Common myeloid progenitor, CD34-positive (primary cell): ENCODE measurements around the gene ACP3.
"Not testable (repeated sequence)": the region's sequence is repeated elsewhere in the genome, so short reads cannot be mapped to it uniquely, and the experiment has no call there.

Experiments
- CTCF ChIA-PET: fragments of 350-600 bp; sonication (Branson Sonifier 250); formaldehyde crosslinking; loops from one replicate; lab custom pipeline; 2021; ENCODE audit warnings: antibody characterized with exemption; lab: Charles Lee
- POLR2A ChIA-PET: fragments of 350-600 bp; sonication (Branson Sonifier 250); formaldehyde crosslinking; loops from one replicate; lab custom pipeline; 2021; ENCODE audit warnings: antibody characterized with exemption; lab: Charles Lee
- DNase-seq, 3 donors: peaks; one replicate each; pipeline versions ENCODE4 v3.0.0 to v3.0.0-alpha.2; 2013
- H3K27ac ChIP-seq, 2 experiments: 1 replicate in 1 of 2; 2 replicates in 1 of 2; pipeline ENCODE4 v1.7.0; 2013; ENCODE audit warnings: inconsistent platforms in 2 of 2, low read length in 2 of 2, mild to moderate bottlenecking in 2 of 2, low read depth in 1 of 2, moderate library complexity in 1 of 2; ENCODE audit not compliant: severe bottlenecking in 2 of 2, insufficient read depth in 1 of 2, poor library complexity in 1 of 2
- H3K27me3 ChIP-seq, 5 experiments: replicated peaks in 2 of 5; 1 replicate in 3 of 5; 2 replicates in 2 of 5; pipeline versions ENCODE4 v1.6.1 to v1.7.0; 2013; ENCODE audit warnings: low read length in 4 of 5, mild to moderate bottlenecking in 2 of 5, moderate library complexity in 2 of 5, inconsistent platforms in 1 of 5; ENCODE audit not compliant: insufficient read depth in 5 of 5, control insufficient read depth in 4 of 5
- H3K36me3 ChIP-seq, 4 experiments: 1 replicate in 2 of 4; 2 replicates in 2 of 4; pipeline versions ENCODE4 v1.6.1 to v1.7.0; 2013; ENCODE audit warnings: low read length in 3 of 4, control low read depth in 1 of 4, mild to moderate bottlenecking in 1 of 4; ENCODE audit not compliant: control insufficient read depth in 4 of 4, insufficient read depth in 4 of 4
- H3K4me1 ChIP-seq, 4 experiments: 1 replicate in 3 of 4; 2 replicates in 1 of 4; pipeline versions ENCODE4 v1.6.1 to v1.7.1; 2013; ENCODE audit warnings: low read length in 3 of 4, mild to moderate bottlenecking in 3 of 4, control low read depth in 1 of 4, inconsistent platforms in 1 of 4, moderate library complexity in 1 of 4; ENCODE audit not compliant: control insufficient read depth in 4 of 4, insufficient read depth in 4 of 4; ENCODE audit errors: control extremely low read depth in 1 of 4
- H3K4me3 ChIP-seq, 7 experiments: 1 replicate in 4 of 7; 2 replicates in 3 of 7; pipeline versions ENCODE4 v1.5.1 to v1.7.0; 2013; ENCODE audit warnings: mild to moderate bottlenecking in 7 of 7, low read length in 6 of 7, moderate library complexity in 6 of 7, inconsistent platforms in 2 of 7, low read depth in 2 of 7, control low read depth in 1 of 7; ENCODE audit not compliant: insufficient read depth in 4 of 7, control insufficient read depth in 1 of 7; ENCODE audit errors: extremely low read depth in 1 of 7
- H3K9me3 ChIP-seq, 5 experiments: 1 replicate in 4 of 5; 2 replicates in 1 of 5; pipeline versions ENCODE4 v1.6.1 to v1.7.1; 2013; ENCODE audit warnings: low read length in 4 of 5, mild to moderate bottlenecking in 2 of 5, inconsistent platforms in 1 of 5, low read depth in 1 of 5, moderate library complexity in 1 of 5; ENCODE audit not compliant: control insufficient read depth in 4 of 5, insufficient read depth in 2 of 5; ENCODE audit errors: control extremely low read depth in 1 of 5
- WGBS: methylation state at CpG from one replicate; pipeline ENCODE4 v1.1.5; 2013; ENCODE audit not compliant: insufficient coverage; 5-methylcytosine and 5-hydroxymethylcytosine counted together

The ACP3 gene

DNA sequence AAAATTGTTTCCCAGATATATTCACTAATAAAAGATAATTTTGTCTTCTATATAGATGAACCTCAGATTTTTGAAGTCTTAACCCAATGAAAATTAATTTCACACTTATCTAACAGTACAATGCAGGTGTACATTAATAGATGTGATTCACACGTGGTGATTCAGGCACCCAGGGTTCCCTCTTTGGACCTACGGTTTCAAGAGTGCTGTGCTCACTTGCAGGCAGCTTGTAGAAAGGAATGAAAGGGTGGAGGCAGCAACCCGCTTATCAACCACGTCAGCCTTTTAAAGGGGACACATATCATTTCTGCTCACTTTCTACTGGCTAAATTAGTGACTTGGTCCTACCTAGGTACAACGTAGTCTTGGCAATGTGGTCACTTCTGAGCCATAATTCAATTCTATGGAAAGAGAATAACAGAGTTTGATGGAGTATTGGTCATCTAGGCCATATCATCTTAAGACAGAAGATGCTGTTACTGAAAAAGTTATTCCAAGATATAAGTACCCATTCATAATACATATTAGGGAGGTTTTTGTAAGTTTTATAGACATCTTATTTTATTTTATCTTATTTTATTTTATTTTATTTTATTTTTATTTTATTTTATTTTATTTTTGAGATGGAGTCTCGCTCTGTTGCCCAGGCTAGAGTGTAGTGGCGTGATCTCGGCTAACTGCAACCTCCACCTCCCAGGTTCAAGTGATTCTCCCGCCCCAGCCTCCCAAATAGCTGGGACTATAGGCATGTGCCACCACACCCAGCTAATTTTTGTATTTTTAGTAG, 37.9 kb downstream of the ACP3 start:
- Histone ChIP-seq H3K4me1 (no peaks in the 10 kb centered on the region), H3K4me3 (no peak overlapping the region), H3K27ac (no peak overlapping the region), H3K36me3 (no peaks in the 10 kb centered on the region), H3K27me3 (no peaks in the 10 kb centered on the region), H3K9me3 (no peaks in the 10 kb centered on the region)
- POLR2A ChIA-PET = no interaction called here
- no peak for DNase-seq
- 87% methylated on average over 5 of the region's 9 CpGs for WGBS
- CTCF ChIA-PET = interaction anchor here (5.5 to 8.1 kb wide), 2 partner anchors 11 to 44 kb away, joined by 30 to 137 read pairs; no protein-coding TSS in a partner anchor

DNA sequence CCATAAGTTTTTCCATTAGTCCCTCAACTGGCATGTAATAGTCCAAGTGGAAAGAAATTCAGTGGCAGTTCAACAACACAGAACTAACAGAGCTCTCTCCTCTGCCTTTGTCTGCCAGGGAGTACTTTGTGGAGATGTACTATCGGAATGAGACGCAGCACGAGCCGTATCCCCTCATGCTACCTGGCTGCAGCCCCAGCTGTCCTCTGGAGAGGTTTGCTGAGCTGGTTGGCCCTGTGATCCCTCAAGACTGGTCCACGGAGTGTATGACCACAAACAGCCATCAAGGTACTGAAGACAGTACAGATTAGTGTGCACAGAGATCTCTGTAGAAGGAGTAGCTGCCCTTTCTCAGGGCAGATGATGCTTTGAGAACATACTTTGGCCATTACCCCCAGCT, 39.4 kb downstream of the ACP3 start:
- CTCF ChIA-PET = interaction anchor here (0.8 to 2.0 kb wide), 6 partner anchors 13 to 284 kb away, joined by 3 to 8 read pairs (median 4); no protein-coding TSS in a partner anchor

DNA sequence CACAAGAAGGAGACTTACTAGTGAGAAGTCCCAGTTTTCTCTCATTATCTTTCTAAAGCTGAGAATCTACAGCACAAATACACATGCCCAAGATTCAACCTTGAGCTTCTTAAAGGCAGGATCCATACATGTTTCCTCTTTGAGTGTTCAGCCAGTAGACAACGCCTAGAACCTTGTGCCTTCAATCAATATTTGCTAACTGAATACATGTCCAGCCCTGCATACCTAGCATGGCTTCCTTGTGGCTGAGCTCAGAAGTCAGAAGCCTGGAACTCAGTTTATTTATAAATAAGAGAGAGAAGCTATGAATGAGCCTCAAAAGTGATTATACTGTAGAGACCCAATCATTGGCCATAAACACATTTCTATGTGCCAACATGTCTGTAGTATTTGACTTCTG, 43.5 kb downstream of the ACP3 start:
- H3K4me3 ChIP-seq = no peak overlapping the region
- H3K27me3 ChIP-seq = no peaks in the 10 kb centered on the region
- DNase-seq = no peak
- 100% methylated on average over 1 of the region's 1 CpG for WGBS
- no peaks in the 10 kb centered on the region for H3K36me3 ChIP-seq
- H3K4me1 ChIP-seq = no peaks in the 10 kb centered on the region
- CTCF ChIA-PET = interaction anchor here (1.2 kb wide), 1 partner anchor 10 kb away, joined by 3 read pairs; no protein-coding TSS in a partner anchor
- no peak overlapping the region for H3K27ac ChIP-seq
- no peaks in the 10 kb centered on the region for H3K9me3 ChIP-seq
- POLR2A ChIA-PET = no interaction called here

More for the DNA sequence above, 39.4 kb downstream of the ACP3 start:
- H3K4me3 ChIP-seq = no peak overlapping the region
- no peak for DNase-seq
- H3K27me3 ChIP-seq = no peaks in the 10 kb centered on the region
- no peaks in the 10 kb centered on the region for H3K4me1 ChIP-seq
- POLR2A ChIA-PET = no interaction called here
- no peaks in the 10 kb centered on the region for H3K36me3 ChIP-seq
- no peaks in the 10 kb centered on the region for H3K9me3 ChIP-seq
- WGBS = 100% methylated on average over 2 of the region's 5 CpGs
- no peak overlapping the region for H3K27ac ChIP-seq

DNA sequence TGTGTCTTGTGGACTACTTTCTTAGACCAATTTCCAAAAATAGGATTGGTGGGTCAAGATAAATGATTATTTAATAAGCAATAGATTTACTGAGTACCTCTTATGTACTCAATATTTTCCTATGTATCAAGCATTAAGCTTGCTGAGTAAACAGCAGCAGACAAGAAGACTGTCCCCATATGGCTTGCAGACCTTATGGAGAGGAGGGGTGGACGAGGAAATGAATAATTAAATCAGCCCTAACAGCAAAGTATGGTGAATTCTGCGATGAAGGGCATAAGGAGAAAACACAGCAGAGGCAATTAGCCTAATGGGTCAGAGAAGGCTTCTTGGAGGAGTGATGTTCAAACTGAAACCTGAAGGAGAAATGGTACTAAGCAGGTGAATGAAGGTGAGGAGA, 45.1 kb downstream of the ACP3 start:
- ChIA-PET CTCF (interaction anchor here (1.0 kb wide), 1 partner anchor 36 kb away, joined by 3 read pairs; no protein-coding TSS in a partner anchor), POLR2A (no interaction called here)
- Histone ChIP-seq H3K36me3 (no peaks in the 10 kb centered on the region), H3K27ac (no peak overlapping the region), H3K9me3 (no peaks in the 10 kb centered on the region), H3K4me1 (no peaks in the 10 kb centered on the region), H3K27me3 (no peaks in the 10 kb centered on the region), H3K4me3 (no peak overlapping the region)
- DNase-seq = no peak
- WGBS = 100% methylated on average over 2 of the region's 2 CpGs

DNA sequence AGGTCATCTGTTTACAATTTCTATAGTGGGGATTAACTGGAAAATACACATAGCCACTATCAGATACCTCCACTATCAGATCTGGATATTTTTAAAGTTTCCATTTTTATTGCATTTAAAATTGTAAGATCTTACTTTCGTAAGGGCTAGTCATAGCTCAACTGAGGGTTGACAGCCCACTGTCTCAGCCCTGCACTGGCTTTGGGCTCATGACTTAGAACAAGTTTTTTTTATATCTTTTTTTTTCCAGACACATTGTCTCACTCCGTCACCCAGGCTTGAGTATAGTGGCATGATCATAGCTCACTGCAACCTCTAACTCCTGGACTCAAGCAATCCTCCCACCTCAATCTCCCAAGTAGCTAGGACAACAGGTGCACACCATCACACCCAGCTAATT, 51.3 kb downstream of the ACP3 start:
- Histone ChIP-seq H3K4me1 (no peaks in the 10 kb centered on the region), H3K27ac (no peak overlapping the region), H3K36me3 (no peaks in the 10 kb centered on the region), H3K4me3 (no peak overlapping the region), H3K9me3 (peaks cover 0 to 2% (median 0%) of the 10 kb centered on the region in 5 experiments), H3K27me3 (peaks cover 0 to 1% (median 0%) of the 10 kb centered on the region in 5 experiments)
- no peak for DNase-seq
- WGBS = 100% methylated on average over 1 of the region's 2 CpGs
- ChIA-PET CTCF (interaction anchor here (1.0 to 1.3 kb wide), 3 partner anchors 12 to 31 kb away, joined by 3 read pairs; no protein-coding TSS in a partner anchor), POLR2A (no interaction called here)

DNA sequence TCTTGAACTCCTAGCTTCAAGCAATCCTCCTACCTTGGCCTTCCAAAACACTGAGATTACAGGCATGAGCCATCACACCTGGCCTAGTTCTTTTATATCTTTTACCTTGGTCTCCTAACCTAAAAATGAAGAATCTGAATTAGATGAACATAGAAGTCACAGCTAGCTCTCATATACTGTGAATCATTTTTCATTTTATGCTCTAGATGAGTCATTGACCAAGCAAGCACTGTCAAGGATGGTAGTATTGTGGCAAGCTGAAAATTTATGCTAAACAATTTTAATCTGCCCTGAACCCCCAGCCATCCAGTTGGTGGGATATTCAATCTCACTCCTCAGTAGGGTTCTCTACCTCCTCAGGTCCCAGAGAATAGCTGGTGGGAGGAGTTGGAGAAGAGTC, 51.8 kb downstream of the ACP3 start:
- no peaks in the 10 kb centered on the region for H3K36me3 ChIP-seq
- DNase-seq = no peak
- ChIA-PET CTCF (interaction anchor here (1.0 to 1.3 kb wide), 3 partner anchors 12 to 31 kb away, joined by 3 read pairs; no protein-coding TSS in a partner anchor), POLR2A (no interaction called here)
- H3K4me3 ChIP-seq = no peak overlapping the region
- peaks cover 0 to 1% (median 0%) of the 10 kb centered on the region in 5 experiments for H3K27me3 ChIP-seq
- peaks cover 0 to 2% (median 0%) of the 10 kb centered on the region in 5 experiments for H3K9me3 ChIP-seq
- no peak overlapping the region for H3K27ac ChIP-seq
- H3K4me1 ChIP-seq = no peaks in the 10 kb centered on the region

DNA sequence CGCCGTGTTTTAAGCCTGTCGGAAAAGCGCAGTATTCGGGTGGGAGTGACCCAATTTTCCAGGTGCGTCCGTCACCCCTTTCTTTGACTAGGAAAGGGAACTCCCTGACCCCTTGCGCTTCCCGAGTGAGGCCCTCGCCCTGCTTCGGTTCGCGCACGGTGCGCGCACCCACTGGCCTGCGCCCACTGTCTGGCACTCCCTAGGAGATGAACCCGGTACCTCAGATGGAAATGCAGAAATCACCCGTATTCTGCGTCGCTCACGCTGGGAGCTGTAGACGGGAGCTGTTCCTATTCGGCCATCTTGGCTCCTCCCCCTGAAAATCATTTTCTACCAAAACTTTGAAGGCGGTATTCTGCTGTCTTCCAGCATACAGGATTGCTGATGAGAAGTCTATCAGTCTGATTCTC, 59.7 kb downstream of the ACP3 start:
- H3K27ac ChIP-seq, H3K27me3 ChIP-seq, H3K4me1 ChIP-seq, H3K36me3 ChIP-seq, DNase-seq, H3K4me3 ChIP-seq, H3K9me3 ChIP-seq, POLR2A ChIA-PET: not testable (repeated sequence)
- CTCF ChIA-PET = interaction anchor here (1.0 kb wide), 1 partner anchor 26 kb away, joined by 3 read pairs; no protein-coding TSS in a partner anchor
- WGBS = 94% methylated on average over 25 of the region's 25 CpGs
